IPS-15b (cell line): Measurements from ENCODE around the gene SF3A1.

ENCODE experiments used
- H3K27me3 ChIP-seq: one replicate; pipeline ENCODE4 v1.6.1; 2013; ENCODE audit warnings: low read length; ENCODE audit not compliant: control insufficient read depth, insufficient read depth
- H3K36me3 ChIP-seq: one replicate; pipeline ENCODE4 v1.6.1; 2013; ENCODE audit warnings: low read length; ENCODE audit not compliant: control insufficient read depth, insufficient read depth
- H3K4me1 ChIP-seq: one replicate; pipeline ENCODE4 v1.6.1; 2013; ENCODE audit warnings: mild to moderate bottlenecking, low read length; ENCODE audit not compliant: control insufficient read depth, insufficient read depth
- H3K4me3 ChIP-seq: one replicate; pipeline ENCODE4 v1.5.1; 2013; ENCODE audit warnings: low read depth, low read length
- H3K9ac ChIP-seq: one replicate; pipeline ENCODE4 v1.6.1; 2013; ENCODE audit warnings: low read depth, mild to moderate bottlenecking, low read length
- H3K9me3 ChIP-seq: one replicate; pipeline ENCODE4 v1.6.1; 2013; ENCODE audit warnings: mild to moderate bottlenecking, low read length; ENCODE audit not compliant: control insufficient read depth, insufficient read depth

SF3A1 gene

GRCh38 chr22:30286813-30287647 lies 69.7 kb downstream of the SF3A1 start:
- H3K4me3 ChIP-seq, result no peak overlapping the region
- no peak overlapping the region for H3K9ac ChIP-seq
- no peaks in the 10 kb centered on the region for H3K9me3 ChIP-seq
- H3K27me3 ChIP-seq, result peaks cover 2% of the 10 kb centered on the region
- peaks cover 10% of the 10 kb centered on the region for H3K4me1 ChIP-seq
- H3K36me3 ChIP-seq, result peaks cover 7% of the 10 kb centered on the region

- Histone ChIP-seq H3K4me1 (peaks cover 10% of the 10 kb centered on the region), H3K27me3 (peaks cover 2% of the 10 kb centered on the region), H3K36me3 (peaks cover 7% of the 10 kb centered on the region), H3K4me3 (no peak overlapping the region), H3K9ac (no peak overlapping the region), H3K9me3 (no peaks in the 10 kb centered on the region)
These were observed 70.4 kb downstream of the SF3A1 start for GRCh38 chr22:30286331-30286730.

GRCh38 chr22:30285846-30286200 lies 70.9 kb downstream of the SF3A1 start:
- no peaks in the 10 kb centered on the region for H3K9me3 ChIP-seq
- no peak overlapping the region for H3K9ac ChIP-seq
- peaks cover 10% of the 10 kb centered on the region for H3K4me1 ChIP-seq
- H3K4me3 ChIP-seq, result no peak overlapping the region
- H3K27me3 ChIP-seq, result peaks cover 2% of the 10 kb centered on the region
- H3K36me3 ChIP-seq, result peaks cover 7% of the 10 kb centered on the region

GRCh38 chr22:30285176-30285845 lies 71.4 kb downstream of the SF3A1 start:
- Histone ChIP-seq H3K9me3 (no peaks in the 10 kb centered on the region), H3K4me1 (peaks cover 9% of the 10 kb centered on the region), H3K4me3 (no peak overlapping the region), H3K9ac (no peak overlapping the region), H3K27me3 (peaks cover 2% of the 10 kb centered on the region), H3K36me3 (peaks cover 7% of the 10 kb centered on the region)

- Histone ChIP-seq H3K9ac (no peak overlapping the region), H3K9me3 (no peaks in the 10 kb centered on the region), H3K36me3 (peaks cover 7% of the 10 kb centered on the region), H3K27me3 (no peaks in the 10 kb centered on the region), H3K4me1 (peaks cover 5% of the 10 kb centered on the region), H3K4me3 (no peak overlapping the region)
These were observed 72.0 kb downstream of the SF3A1 start for GRCh38 chr22:30284666-30285065.

GRCh38 chr22:30284172-30284571 lies 72.5 kb downstream of the SF3A1 start:
- Histone ChIP-seq H3K9me3 (no peaks in the 10 kb centered on the region), H3K36me3 (peaks cover 7% of the 10 kb centered on the region), H3K4me1 (peaks cover 5% of the 10 kb centered on the region), H3K4me3 (no peak overlapping the region), H3K9ac (no peak overlapping the region), H3K27me3 (no peaks in the 10 kb centered on the region)

GRCh38 chr22:30283342-30283741 lies 73.4 kb downstream of the SF3A1 start:
- Histone ChIP-seq H3K4me1 (peaks cover 2% of the 10 kb centered on the region), H3K9ac (no peak overlapping the region), H3K36me3 (peaks cover 7% of the 10 kb centered on the region), H3K4me3 (no peak overlapping the region), H3K9me3 (no peaks in the 10 kb centered on the region), H3K27me3 (no peaks in the 10 kb centered on the region)

- Histone ChIP-seq H3K4me3 (no peak overlapping the region), H3K9me3 (no peaks in the 10 kb centered on the region), H3K36me3 (peaks cover 7% of the 10 kb centered on the region), H3K9ac (no peak overlapping the region), H3K27me3 (no peaks in the 10 kb centered on the region), H3K4me1 (no peaks in the 10 kb centered on the region)
These were observed 74.1 kb downstream of the SF3A1 start for GRCh38 chr22:30282616-30283046.
